Measurements from ENCODE around the gene GPC5.

GPC5 gene

DNA sequence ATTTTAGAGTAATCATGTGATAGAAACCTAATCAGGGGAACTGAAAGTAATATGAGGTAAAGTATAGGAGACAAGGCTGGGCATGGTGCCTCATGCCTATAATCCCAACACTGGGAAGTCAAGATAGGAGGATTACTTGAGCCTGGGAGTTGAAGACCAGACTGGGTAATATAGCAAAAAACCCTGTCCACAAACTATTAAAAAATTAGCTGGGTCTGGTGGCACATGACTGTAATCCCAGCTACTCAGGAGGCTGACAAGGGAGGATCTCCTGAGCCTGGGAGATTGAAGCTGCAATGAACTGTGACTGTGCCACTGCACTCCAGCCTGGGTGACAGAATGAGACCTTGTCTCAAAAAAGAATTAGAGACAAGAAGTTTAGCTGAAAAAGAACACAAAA lies 469.9 kb downstream of the GPC5 start:
- H3K4me1 ChIP-seq (ENCODE audit: control insufficient read depth, insufficient read depth, low read length), result no peaks in the 10 kb centered on the region
- no peaks in the 10 kb centered on the region for H3K9me3 ChIP-seq (ENCODE audit: control insufficient read depth, insufficient read depth, low read depth, low read length)
- CTCF ChIA-PET, result interaction anchor here (0.6 kb wide), 1 partner anchor 9 kb away, joined by 3 read pairs; no protein-coding TSS in a partner anchor
- H3K36me3 ChIP-seq (ENCODE audit: control insufficient read depth in 2 of 2, insufficient read depth in 1 of 2, low read length in 2 of 2), result no peaks in the 10 kb centered on the region
- POLR2A ChIA-PET, result no interaction called here
- H3K4me3 ChIP-seq (ENCODE audit: low read depth, low read length), result no peak overlapping the region
- TF ChIP-seq ZSCAN16 (tag by site-specific recombination; IDR thresholded peaks at IDR 0.05) (no peak), ZNF473 (tag by site-specific recombination; IDR thresholded peaks at IDR 0.05) (no peak), KLF1 (tag by site-specific recombination; IDR thresholded peaks at IDR 0.05) (no peak), GLI4 (tag by site-specific recombination; IDR thresholded peaks at IDR 0.05) (no peak), ZNF140 (tag by site-specific recombination; IDR thresholded peaks at IDR 0.05) (no peak), ZNF112 (tag by site-specific recombination; IDR thresholded peaks at IDR 0.05) (no peak), HOXC10 (CRISPR knock-in tag; IDR thresholded peaks at IDR 0.05) (no peak), ZNF701 (tag by site-specific recombination; IDR thresholded peaks at IDR 0.05) (no peak), ZSCAN30 (tag by site-specific recombination; IDR thresholded peaks at IDR 0.05) (no peak), ZNF138 (tag by site-specific recombination; IDR thresholded peaks at IDR 0.05; ENCODE audit: borderline replicate concordance) (no peak), IKZF3 (tag by site-specific recombination; IDR thresholded peaks at IDR 0.05) (no peak), EGR2 (tag by site-specific recombination; IDR thresholded peaks at IDR 0.05; ENCODE audit: low read depth) (no peak), ZNF521 (tag by site-specific recombination; IDR thresholded peaks at IDR 0.05) (no peak), ZNF211 (tag by site-specific recombination; IDR thresholded peaks at IDR 0.05; ENCODE audit: low read depth) (no peak), ZBTB21 (tag by site-specific recombination; IDR thresholded peaks at IDR 0.05) (no peak), SCRT2 (tag by site-specific recombination; IDR thresholded peaks at IDR 0.05) (no peak)
- no peak overlapping the region for H3K27ac ChIP-seq (ENCODE audit: extremely low read depth, low read depth, low read length)

DNA sequence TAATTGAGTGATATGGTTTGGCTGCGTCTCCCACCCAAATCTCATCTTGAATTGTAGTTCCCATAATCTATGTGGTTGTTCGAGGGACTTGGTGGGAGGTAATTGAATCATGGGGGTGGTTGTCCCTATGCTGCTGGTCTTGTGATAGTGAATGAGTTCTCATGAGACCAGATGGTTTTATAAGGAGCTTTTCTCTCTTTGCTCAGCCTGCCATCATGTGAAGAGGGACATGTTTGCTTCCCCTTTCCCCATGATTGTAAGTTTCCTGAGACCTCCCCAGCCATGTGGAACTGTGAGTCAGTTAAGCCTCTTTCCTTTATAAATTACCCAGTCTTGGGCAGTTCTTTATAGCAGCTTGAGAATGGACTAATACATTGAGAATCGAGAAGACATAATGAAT lies 480.1 kb downstream of the GPC5 start:
- Histone ChIP-seq H3K4me3 (ENCODE audit: low read depth, low read length) (no peak overlapping the region), H3K9me3 (ENCODE audit: control insufficient read depth, insufficient read depth, low read depth, low read length) (no peaks in the 10 kb centered on the region), H3K27ac (ENCODE audit: extremely low read depth, low read depth, low read length) (no peak overlapping the region), H3K4me1 (ENCODE audit: control insufficient read depth, insufficient read depth, low read length) (no peaks in the 10 kb centered on the region), H3K36me3 (ENCODE audit: control insufficient read depth in 2 of 2, insufficient read depth in 1 of 2, low read length in 2 of 2) (no peaks in the 10 kb centered on the region)
- ChIA-PET POLR2A (no interaction called here), CTCF (no interaction called here)
- TF ChIP-seq, protein P1, sequence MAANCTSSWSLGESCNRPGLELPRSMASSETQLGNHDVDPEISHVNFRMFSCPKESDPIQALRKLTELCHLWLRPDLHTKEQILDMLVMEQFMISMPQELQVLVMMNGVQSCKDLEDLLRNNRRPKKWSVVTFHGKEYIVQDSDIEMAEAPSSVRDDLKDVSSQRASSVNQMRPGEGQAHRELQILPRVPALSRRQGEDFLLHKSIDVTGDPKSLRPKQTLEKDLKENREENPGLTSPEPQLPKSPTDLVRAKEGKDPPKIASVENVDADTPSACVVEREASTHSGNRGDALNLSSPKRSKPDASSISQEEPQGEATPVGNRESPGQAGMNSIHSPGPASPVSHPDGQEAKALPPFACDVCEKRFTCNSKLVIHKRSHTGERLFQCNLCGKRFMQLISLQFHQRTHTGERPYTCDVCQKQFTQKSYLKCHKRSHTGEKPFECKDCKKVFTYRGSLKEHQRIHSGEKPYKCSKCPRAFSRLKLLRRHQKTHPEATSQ (tag by site-specific recombination; IDR thresholded peaks at IDR 0.05), result no peak
- TF ChIP-seq ZNF423 (tag by site-specific recombination; IDR thresholded peaks at IDR 0.05), result no peak
- TF ChIP-seq ZNF292 (tag by site-specific recombination; IDR thresholded peaks at IDR 0.05; ENCODE audit: borderline replicate concordance, low read depth), result no peak
- TF ChIP-seq, protein P2, sequence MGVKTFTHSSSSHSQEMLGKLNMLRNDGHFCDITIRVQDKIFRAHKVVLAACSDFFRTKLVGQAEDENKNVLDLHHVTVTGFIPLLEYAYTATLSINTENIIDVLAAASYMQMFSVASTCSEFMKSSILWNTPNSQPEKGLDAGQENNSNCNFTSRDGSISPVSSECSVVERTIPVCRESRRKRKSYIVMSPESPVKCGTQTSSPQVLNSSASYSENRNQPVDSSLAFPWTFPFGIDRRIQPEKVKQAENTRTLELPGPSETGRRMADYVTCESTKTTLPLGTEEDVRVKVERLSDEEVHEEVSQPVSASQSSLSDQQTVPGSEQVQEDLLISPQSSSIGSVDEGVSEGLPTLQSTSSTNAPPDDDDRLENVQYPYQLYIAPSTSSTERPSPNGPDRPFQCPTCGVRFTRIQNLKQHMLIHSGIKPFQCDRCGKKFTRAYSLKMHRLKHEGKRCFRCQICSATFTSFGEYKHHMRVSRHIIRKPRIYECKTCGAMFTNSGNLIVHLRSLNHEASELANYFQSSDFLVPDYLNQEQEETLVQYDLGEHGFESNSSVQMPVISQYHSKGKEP (tag by site-specific recombination; IDR thresholded peaks at IDR 0.05), result no peak
- TF ChIP-seq KLF1 (tag by site-specific recombination; IDR thresholded peaks at IDR 0.05), result no peak
- TF ChIP-seq ZNF221 (tag by site-specific recombination; IDR thresholded peaks at IDR 0.05; ENCODE audit: borderline replicate concordance), result no peak
- no peak for TF ChIP-seq SETDB1 (IDR thresholded peaks at IDR 0.05; ENCODE audit: insufficient read length, low read length)
- no peak for TF ChIP-seq HOXC10 (CRISPR knock-in tag; IDR thresholded peaks at IDR 0.05)
- no peak for TF ChIP-seq ZNF211 (tag by site-specific recombination; IDR thresholded peaks at IDR 0.05; ENCODE audit: low read depth)
- no peak for TF ChIP-seq KLF7 (tag by site-specific recombination; IDR thresholded peaks at IDR 0.05; ENCODE audit: borderline replicate concordance)
- TF ChIP-seq ZNF621 (tag by site-specific recombination; IDR thresholded peaks at IDR 0.05), result no peak
- no peak for TF ChIP-seq WT1 (tag by site-specific recombination; IDR thresholded peaks at IDR 0.05)

Measured in HEK293 (cell line).